ENCODE results near the gene PPP1CA.

Gene PPP1CA

GRCh38 chr11:67351275-67352005 is 50.2 kb downstream of the PPP1CA start:
- DNase-seq (ENCODE audit: low read depth in 2 of 2): peak; percentile 57 to 61

GRCh38 chr11:67349928-67350465 is 51.7 kb downstream of the PPP1CA start:
- DNase-seq (ENCODE audit: low read depth in 2 of 2): no peak

- no peak for DNase-seq (ENCODE audit: low read depth in 2 of 2)
Measured at GRCh38 chr11:67349457-67349856, 52.2 kb downstream of the PPP1CA start.

- DNase-seq (ENCODE audit: low read depth in 2 of 2): no peak
Measured at GRCh38 chr11:67349036-67349435, 52.6 kb downstream of the PPP1CA start.

All from stimulated activated CD4-positive, alpha-beta T cell treated with anti-CD3 and anti-CD28 coated beads, Interleukin-1b, Interleukin-23, amount 100 ng/mL, for 4 hours (primary cell).